GM23248 (cell line): ENCODE data around the gene SORD.
"Not testable (repeated sequence)": the region's sequence is repeated elsewhere in the genome, so short reads cannot be mapped to it uniquely, and the experiment has no call there.

Experiments used
- EZH2 ChIP-seq: fragments of 200-600 bp; sonication (generic); IDR thresholded peaks from 2 replicates; pipeline ENCODE4 v1.6.1; 2018; ENCODE audit warnings: antibody characterized with exemption, mild to moderate bottlenecking; ENCODE audit not compliant: insufficient read depth, poor library complexity, severe bottlenecking
- EZH2phosphoT487 ChIP-seq: fragments of 200-600 bp; sonication (generic); IDR thresholded peaks from 2 replicates; pipeline ENCODE4 v1.6.1; 2018; ENCODE audit warnings: antibody characterized with exemption, moderate library complexity, mild to moderate bottlenecking, low read depth; ENCODE audit not compliant: insufficient read depth

DNA sequence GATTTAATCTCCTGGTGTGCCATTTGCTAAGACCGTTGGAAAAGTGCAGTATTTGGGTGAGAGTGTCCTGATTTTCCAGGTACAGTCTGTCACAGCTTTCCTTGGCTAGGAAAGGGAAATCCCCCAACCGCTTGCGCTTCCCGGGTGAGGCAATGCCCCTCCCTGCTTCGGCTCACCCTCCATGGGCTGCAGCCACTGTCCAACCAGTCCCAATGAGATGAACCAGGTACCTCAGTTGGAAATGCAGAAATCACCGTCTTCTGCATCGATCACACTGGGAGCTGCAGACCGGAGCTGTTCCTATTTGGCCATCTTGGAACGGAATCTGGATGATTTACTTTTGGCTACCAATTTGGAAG lies 2.1 kb upstream of the SORD start:
- not testable (repeated sequence) for TF ChIP-seq EZH2phosphoT487, EZH2
